Coronary artery (tissue), 2 donors: ENCODE results near the gene PFKFB2.

ENCODE experiments used
- DNase-seq: peaks from one replicate; pipeline ENCODE4 v3.0.0-alpha.2; 2017; ENCODE audit warnings: low spot score
- H3K27ac ChIP-seq, 2 donors: fragments of 200-600 bp; sonication (generic); one replicate each; pipeline ENCODE4 v1.5.1; 2016 to 2019
- H3K4me3 ChIP-seq: fragments of 200-600 bp; sonication (generic); 2 replicates; pipeline ENCODE4 v1.5.1; 2016; ENCODE audit warnings: mild to moderate bottlenecking, moderate library complexity
- CTCF ChIP-seq: fragments of 200-600 bp; sonication (generic); IDR thresholded peaks from one replicate; pipeline ENCODE4 v1.5.1; 2019; ENCODE audit warnings: antibody characterized with exemption

The PFKFB2 gene

GRCh38 chr1:207018707-207019106 lies 34.4 kb upstream of the PFKFB2 start:
- no peak for TF ChIP-seq CTCF

GRCh38 chr1:207019161-207019560 lies 33.9 kb upstream of the PFKFB2 start:
- TF ChIP-seq CTCF, result no peak
- Histone ChIP-seq H3K27ac (no peak overlapping the region), H3K4me3 (no peak overlapping the region)
- no peak for DNase-seq

More at GRCh38 chr1:207018707-207019106, 34.4 kb upstream of the PFKFB2 start:
- H3K4me3 ChIP-seq, result no peak overlapping the region
- no peak overlapping the region for H3K27ac ChIP-seq
- no peak for DNase-seq

GRCh38 chr1:207019661-207020060 lies 33.4 kb upstream of the PFKFB2 start:
- TF ChIP-seq CTCF, result no peak
- no peak overlapping the region for H3K4me3 ChIP-seq
- DNase-seq, result no peak
- no peak overlapping the region for H3K27ac ChIP-seq

GRCh38 chr1:207020065-207020708 lies 32.9 kb upstream of the PFKFB2 start:
- TF ChIP-seq CTCF, result no peak
- Histone ChIP-seq H3K4me3 (no peak overlapping the region), H3K27ac (no peak overlapping the region)
- DNase-seq, result no peak

GRCh38 chr1:207020709-207021107 lies 32.4 kb upstream of the PFKFB2 start:
- DNase-seq, result no peak
- TF ChIP-seq CTCF, result no peak
- H3K4me3 ChIP-seq, result no peak overlapping the region
- no peak overlapping the region for H3K27ac ChIP-seq

GRCh38 chr1:207021139-207021861 lies 31.8 kb upstream of the PFKFB2 start:
- no peak overlapping the region for H3K27ac ChIP-seq
- DNase-seq, result no peak
- no peak for TF ChIP-seq CTCF

More at GRCh38 chr1:207021139-207021861, 31.8 kb upstream of the PFKFB2 start:
- H3K4me3 ChIP-seq, result no peak overlapping the region
